Measurements from ENCODE around the gene KIF24. TPM values are rescaled to one million over a fixed set of nuclear protein-coding genes. Genes with fewer than 3 reads are reported as not detected.
"Not testable (repeated sequence)": the region's sequence is repeated elsewhere in the genome, so short reads cannot be mapped to it uniquely, and the experiment has no call there.

Gene KIF24
- total RNA-seq, 1 experiment from 2014 or later: 4.1 TPM

DNA sequence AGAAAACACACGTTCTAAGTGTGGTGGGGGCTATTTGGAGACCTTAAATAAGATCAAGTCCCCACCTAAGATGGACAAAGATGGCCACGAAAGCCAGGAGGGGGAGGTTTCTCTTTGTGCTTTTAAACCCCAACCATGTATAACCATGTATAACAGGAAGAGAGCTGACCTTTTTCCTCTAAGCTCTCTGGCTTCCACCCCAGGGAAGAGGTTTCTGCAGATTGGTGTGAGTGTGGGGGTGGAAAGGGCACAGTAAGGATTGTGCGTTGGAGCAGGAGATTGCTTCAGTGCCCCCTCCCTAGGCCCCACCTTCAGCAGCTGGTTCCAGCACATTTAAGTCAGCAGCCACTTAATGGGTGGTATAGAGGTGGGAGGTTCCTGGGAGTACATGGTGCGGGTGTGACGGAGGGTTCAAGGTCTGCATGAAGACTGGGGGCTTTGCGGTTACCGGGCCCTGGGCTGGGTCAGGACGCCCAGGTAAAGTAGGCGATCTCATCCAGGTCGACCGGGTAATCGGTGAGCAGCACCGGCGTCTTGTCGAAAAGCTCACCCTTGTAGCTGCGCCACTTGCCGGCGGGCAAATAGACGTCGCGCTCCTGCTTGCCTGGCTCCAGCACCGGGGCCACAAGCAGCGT is 41.4 kb upstream of the KIF24 start:
- DNase-seq (ENCODE audit: low read depth in 1 of 2, low spot score in 2 of 2): no peak
- Histone ChIP-seq H3K36me3 (no peaks in the 10 kb centered on the region), H3K4me1 (replicated peaks) (no peaks in the 10 kb centered on the region), H3K4me3 (no peak overlapping the region), H3K27ac (no peak overlapping the region), H3K27me3 (replicated peaks) (no peaks in the 10 kb centered on the region), H3K9me3 (replicated peaks) (no peaks in the 10 kb centered on the region)

DNA sequence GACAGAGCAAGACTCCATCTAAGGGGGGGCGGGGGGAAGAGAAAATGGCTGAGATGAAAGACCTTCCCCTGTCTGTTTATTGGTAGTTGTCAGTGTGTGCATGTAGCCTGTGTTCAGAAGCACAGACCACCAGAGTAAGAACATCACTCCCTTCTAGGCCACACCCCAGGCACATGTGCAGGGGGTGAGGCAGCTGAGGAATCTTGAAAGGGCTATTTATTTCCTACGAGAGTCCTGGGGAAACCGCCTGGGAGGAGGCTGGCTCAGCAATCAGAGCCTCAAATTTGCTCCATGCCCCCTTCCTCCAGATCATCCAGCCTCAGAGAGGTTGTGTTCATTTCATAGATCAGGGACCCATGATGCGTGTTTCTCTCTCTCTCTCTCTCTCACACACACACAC is 40.6 kb upstream of the KIF24 start:
- Histone ChIP-seq H3K9me3 (replicated peaks) (no peaks in the 10 kb centered on the region), H3K4me1 (replicated peaks) (no peaks in the 10 kb centered on the region), H3K27me3 (replicated peaks) (no peaks in the 10 kb centered on the region), H3K27ac (no peak overlapping the region), H3K4me3 (no peak overlapping the region), H3K36me3 (no peaks in the 10 kb centered on the region)
- no peak for DNase-seq (ENCODE audit: low read depth in 1 of 2, low spot score in 2 of 2)

DNA sequence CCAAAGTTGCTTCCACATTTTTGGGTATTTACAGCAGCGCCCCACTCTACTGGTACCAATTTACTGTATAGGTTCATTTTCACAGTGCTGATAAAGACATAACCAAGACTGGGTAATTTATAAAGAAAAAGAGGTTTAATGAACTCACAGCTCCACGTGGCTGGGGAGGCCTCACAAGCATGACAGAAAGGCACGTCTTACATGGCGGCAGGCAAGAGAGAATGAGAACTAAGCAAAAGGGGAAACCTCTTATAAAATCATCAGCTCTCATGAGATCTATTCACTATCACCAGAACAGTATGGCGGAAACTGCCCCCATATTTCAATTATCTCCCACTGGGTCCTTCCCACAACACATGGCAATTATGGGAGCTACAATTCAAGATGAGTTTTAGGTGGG is 39.7 kb upstream of the KIF24 start:
- not testable (repeated sequence) for H3K9me3 ChIP-seq (replicated peaks); H3K4me1 ChIP-seq (replicated peaks); H3K4me3 ChIP-seq; H3K36me3 ChIP-seq; H3K27me3 ChIP-seq (replicated peaks); DNase-seq (ENCODE audit: low read depth in 1 of 2, low spot score in 2 of 2); H3K27ac ChIP-seq

DNA sequence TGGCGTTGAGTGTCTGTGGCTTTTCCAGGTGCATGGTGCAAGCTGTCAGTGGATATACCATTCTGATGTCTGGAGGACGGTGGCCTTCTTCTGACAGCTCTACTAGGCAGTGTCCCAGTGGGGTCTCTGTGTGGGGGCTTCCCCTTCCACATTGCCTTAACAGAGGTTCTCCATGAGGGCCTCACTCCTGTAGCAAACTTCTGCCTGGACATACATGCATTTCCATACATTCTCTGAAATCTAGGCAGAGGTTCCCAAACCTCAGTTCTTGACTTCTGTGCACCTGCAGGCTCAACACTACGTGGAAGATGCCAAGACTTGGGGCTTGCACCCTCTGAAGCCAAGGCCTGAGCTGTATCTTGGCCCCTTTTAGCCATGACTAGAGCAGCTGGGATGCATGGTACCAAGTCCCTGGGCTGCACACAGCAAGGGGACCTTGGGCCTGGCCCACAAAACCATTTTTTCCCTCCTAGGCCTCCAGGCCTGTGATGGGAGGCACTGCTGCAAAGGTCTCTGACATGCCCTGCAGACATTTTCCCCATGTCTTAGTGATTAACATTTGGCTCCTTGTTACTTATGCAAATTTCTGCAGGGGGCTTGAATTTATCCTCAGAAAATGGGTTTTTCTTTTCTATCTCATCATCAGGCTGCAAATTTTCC is 38.8 kb upstream of the KIF24 start:
- H3K9me3 ChIP-seq (replicated peaks); H3K4me1 ChIP-seq (replicated peaks); H3K27me3 ChIP-seq (replicated peaks); H3K4me3 ChIP-seq; DNase-seq (ENCODE audit: low read depth in 1 of 2, low spot score in 2 of 2); H3K36me3 ChIP-seq; H3K27ac ChIP-seq: not testable (repeated sequence)

DNA sequence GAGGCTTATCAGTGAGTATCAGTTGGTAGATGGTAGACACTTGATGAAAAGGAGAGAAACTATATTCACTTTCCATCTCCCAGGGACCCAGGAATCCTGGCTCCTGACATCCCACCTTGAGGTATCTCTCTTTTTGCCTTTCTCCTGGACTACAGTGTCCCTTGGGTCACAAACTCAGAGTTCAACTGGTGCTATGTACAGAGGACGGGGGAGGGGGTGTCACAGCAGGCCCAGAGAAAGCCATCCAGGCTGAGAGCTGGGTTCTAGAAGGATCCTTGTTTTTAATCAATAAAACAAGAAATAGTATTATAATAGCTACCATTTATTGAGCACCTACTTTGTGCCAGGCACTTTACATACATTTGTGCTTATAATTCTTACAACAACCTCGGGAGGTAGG is 37.3 kb upstream of the KIF24 start:
- Histone ChIP-seq H3K4me3 (no peak overlapping the region), H3K27me3 (replicated peaks) (no peaks in the 10 kb centered on the region), H3K36me3 (no peaks in the 10 kb centered on the region), H3K9me3 (replicated peaks) (no peaks in the 10 kb centered on the region), H3K27ac (no peak overlapping the region), H3K4me1 (replicated peaks) (no peaks in the 10 kb centered on the region)
- DNase-seq (ENCODE audit: low read depth in 1 of 2, low spot score in 2 of 2): no peak

DNA sequence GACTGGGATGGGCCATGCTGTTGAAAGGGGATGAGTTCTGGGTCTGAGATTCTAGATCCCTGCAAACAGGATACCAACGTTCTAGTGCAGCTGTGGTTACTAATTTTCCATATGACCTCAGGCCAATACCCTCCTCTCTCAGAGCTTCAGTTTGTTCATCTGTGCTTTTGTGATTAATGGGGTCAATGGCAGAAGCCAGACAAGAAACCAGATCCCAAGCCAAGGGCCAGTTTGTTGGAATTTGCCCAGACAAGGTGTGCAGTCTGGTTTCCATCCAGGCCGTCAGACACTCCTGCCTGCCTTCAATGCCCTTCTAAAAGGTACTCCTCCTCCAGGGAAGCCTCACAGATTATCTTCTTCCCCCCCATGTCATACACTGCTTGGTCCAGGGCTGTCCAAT is 36.2 kb upstream of the KIF24 start:
- Histone ChIP-seq H3K4me3 (no peak overlapping the region), H3K9me3 (replicated peaks) (no peaks in the 10 kb centered on the region), H3K36me3 (no peaks in the 10 kb centered on the region), H3K27me3 (replicated peaks) (no peaks in the 10 kb centered on the region), H3K4me1 (replicated peaks) (no peaks in the 10 kb centered on the region), H3K27ac (no peak overlapping the region)
- DNase-seq (ENCODE audit: low read depth in 1 of 2, low spot score in 2 of 2): no peak

DNA sequence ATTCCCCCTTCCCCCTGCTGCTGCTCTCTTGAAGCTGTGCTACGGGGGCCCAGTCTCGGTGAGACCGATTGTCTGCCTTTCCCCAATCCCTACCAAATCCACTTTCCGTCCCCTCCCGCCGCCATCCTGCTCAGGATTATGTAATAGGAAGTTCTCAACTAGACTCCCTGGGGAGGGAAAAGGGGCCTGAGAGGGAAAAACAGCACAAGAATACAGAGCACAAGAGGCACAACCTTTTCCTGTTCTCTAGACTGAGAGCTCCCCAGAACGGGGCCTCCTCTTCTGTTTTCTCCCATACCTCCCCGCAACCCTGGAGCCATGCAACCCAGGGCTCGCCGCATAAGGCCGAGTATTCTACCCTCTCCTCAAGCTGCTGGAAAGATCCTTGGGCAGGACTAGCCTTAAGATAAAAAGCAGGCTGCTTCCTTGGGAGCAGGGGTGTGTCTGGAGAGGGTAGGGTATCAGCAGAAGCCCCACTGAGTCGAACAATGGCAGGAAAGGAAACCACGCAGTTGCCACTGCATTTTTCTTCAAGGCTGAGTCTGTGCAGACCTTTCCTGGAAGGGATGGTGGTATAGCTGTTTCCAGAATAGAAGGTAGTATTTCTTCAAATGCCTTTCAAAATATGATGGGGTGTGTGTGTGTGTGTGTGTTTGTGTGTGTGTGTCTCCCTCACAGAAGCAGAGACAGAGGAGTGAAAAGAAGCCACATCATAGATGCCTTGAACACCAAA is 34.7 kb upstream of the KIF24 start:
- Histone ChIP-seq H3K36me3 (no peaks in the 10 kb centered on the region), H3K27ac (no peak overlapping the region), H3K27me3 (replicated peaks) (no peaks in the 10 kb centered on the region), H3K4me1 (replicated peaks) (no peaks in the 10 kb centered on the region), H3K9me3 (replicated peaks) (no peaks in the 10 kb centered on the region), H3K4me3 (no peak overlapping the region)
- no peak for DNase-seq (ENCODE audit: low read depth in 1 of 2, low spot score in 2 of 2)

DNA sequence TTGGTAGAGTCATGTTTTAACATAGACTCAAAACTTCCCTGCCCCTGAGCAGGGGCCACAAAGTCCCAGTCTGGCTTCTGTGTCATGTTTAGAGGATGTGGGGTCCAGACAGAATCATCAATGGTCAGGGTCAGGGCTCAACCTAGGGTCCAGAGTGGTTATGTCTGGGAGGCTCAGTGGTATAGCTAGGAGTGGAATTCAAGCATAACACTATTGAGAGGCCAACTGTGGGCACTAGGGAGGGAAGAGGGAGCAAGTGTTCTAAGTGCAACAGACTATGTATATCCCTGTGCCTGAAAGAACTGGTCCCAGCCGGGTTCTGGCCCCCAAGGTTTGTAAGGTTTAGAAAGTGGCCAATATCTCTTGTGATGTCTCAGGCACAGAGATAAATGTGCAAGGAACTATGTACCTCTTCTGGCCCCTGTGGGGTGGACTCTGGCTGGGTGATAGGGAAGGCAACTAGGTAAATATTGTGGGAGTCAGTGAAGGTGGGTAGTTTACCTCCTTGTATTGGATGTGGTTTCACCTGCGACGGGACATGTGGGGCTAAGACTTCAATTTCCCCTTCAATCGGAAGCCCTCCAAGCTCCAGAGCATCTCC is 33.6 kb upstream of the KIF24 start:
- Histone ChIP-seq H3K4me3 (no peak overlapping the region), H3K36me3 (no peaks in the 10 kb centered on the region), H3K27ac (no peak overlapping the region), H3K9me3 (replicated peaks) (no peaks in the 10 kb centered on the region), H3K27me3 (replicated peaks) (no peaks in the 10 kb centered on the region), H3K4me1 (replicated peaks) (no peaks in the 10 kb centered on the region)
- no peak for DNase-seq (ENCODE audit: low read depth in 1 of 2, low spot score in 2 of 2)

DNA sequence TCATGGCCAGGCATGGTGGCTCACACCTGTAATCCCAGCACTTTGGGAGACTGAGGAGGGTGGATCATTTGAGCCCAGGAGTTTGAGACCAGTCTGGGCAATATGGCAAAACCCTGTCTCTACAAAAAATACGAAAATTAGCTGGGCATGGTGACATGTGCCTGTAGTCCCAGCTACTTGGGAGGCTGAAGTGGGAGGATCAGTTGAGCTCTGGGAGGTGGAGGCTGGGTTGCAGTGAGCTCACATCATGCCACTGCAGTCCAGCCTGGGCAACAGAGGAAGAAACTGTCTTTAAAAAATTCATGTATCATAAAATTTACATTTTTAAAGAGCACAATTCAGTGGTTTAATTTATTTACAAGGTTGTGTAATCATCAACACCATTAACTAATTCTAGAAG is 23.9 kb upstream of the KIF24 start:
- not testable (repeated sequence) for H3K4me1 ChIP-seq (replicated peaks); H3K27ac ChIP-seq; DNase-seq (ENCODE audit: low read depth in 1 of 2, low spot score in 2 of 2); H3K4me3 ChIP-seq; H3K36me3 ChIP-seq; H3K9me3 ChIP-seq (replicated peaks); H3K27me3 ChIP-seq (replicated peaks)

DNA sequence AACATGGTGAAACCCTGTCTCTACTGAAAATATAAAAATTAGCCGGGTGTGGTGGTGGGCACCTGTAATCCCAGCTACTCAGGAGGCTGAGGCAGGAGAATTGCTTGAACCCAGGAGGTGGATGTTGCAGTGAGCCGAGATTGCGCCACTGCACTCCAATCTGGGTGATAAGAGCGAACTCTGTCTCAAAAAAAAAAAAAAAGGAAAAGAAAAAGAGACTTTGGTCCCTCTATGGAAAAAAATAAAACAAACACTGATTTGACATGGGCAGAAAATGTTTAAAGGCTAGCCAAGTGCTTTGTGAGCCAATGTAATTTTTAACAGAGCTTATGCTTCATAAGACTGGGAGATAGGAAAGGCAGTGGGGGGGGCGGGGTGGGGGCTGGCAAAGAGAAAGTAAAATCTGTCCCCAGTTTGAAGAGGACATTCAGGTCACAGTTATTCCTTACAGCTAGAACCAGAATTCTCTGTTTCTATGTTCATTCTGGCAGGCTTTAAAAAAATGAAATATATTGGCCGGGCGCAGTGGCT is 23.1 kb upstream of the KIF24 start:
- not testable (repeated sequence) for H3K4me3 ChIP-seq; H3K4me1 ChIP-seq (replicated peaks); H3K27me3 ChIP-seq (replicated peaks); DNase-seq (ENCODE audit: low read depth in 1 of 2, low spot score in 2 of 2); H3K36me3 ChIP-seq; H3K27ac ChIP-seq; H3K9me3 ChIP-seq (replicated peaks)

DNA sequence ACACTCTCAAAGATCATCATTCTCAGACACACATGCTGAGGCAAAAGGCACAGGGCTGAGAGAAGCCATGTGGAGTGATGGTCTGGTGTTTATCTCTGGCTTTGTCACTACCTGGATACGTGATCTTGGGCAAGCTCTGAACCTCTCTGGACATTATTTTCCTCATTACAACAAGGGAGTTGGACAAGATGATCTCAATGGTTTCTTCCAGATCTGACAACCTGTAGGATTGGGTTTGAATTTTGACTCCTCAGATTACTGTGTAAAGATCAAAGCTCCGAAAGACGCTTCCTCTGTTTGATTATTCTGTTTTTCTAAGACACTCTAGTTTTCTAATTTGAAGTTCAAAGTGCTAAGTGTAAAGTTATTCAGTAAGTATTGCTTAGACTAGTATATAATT is 20.3 kb upstream of the KIF24 start:
- H3K4me1 ChIP-seq (replicated peaks): no peaks in the 10 kb centered on the region
- no peak overlapping the region for H3K27ac ChIP-seq
- H3K9me3 ChIP-seq (replicated peaks): no peaks in the 10 kb centered on the region
- no peak overlapping the region for H3K4me3 ChIP-seq
- H3K27me3 ChIP-seq (replicated peaks): no peaks in the 10 kb centered on the region
- H3K36me3 ChIP-seq: no peaks in the 10 kb centered on the region
- DNase-seq (ENCODE audit: low read depth in 1 of 2, low spot score in 2 of 2): no peak

DNA sequence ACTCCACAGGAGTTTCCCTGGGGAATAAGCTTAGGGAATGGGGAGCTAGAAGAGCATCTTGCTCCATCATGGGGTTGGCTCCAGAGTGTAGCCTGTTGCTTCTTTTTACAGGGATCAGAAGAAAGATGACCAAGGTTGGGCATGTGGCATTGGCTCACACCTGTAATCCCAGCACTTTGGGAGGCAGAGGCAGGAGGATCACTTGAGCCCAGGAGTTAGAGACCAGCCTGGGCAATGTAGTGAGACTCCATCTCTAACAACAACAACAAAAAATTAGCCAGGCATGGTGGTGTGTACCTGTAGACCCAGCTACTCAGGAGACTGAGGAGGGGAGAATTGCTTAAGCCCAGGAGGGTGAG is 18.7 kb upstream of the KIF24 start:
- Histone ChIP-seq H3K27me3 (replicated peaks) (no peaks in the 10 kb centered on the region), H3K36me3 (no peaks in the 10 kb centered on the region), H3K9me3 (replicated peaks) (no peaks in the 10 kb centered on the region), H3K4me1 (replicated peaks) (no peaks in the 10 kb centered on the region), H3K4me3 (no peak overlapping the region), H3K27ac (no peak overlapping the region)
- no peak for DNase-seq (ENCODE audit: low read depth in 1 of 2, low spot score in 2 of 2)

DNA sequence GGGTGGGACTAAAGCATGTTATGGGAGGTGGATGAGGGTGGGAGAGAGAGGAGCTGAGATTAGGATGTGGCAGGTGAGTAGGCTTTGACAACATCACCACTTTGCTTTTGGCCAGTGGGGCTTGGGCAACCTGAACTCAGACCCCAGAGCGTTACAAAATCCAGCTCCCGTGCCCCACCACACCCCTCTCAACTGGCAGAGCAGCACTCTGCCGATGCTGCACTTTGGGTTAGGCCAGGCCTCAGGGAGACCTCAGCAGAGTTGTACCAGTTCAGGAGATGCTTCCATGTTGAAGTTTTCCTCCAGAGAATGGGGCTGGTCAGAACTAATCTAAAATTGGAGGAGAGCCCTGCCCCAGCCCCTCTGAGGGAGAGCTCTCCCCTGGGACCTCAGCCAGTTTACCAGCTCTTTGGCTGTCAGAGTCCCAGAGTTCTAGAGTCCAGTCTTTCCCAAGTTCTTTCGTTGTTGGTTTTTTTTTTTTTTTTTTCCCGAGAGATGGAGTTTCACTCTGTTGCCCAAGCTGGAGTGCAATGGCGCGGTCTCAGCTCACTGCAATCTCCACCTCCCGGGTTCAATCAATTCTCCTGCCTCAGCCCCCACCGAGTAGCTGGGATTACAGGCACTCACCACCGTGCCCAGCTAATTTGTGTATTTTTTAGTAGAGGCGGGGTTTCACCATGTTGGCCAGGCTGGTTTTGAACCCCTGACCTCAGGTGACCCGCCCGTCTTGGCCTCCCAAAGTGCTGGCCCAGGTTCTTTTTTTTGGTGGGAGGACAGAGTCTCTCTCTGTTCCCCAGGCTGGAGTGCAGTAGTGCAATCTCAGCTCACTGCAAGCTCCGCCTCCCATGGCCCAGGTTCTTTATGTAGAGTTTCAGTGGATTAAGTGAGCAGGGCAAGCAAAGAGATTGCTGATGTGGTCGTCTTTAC is 18.1 kb upstream of the KIF24 start:
- no peak overlapping the region for H3K27ac ChIP-seq
- no peaks in the 10 kb centered on the region for H3K4me1 ChIP-seq (replicated peaks)
- DNase-seq (ENCODE audit: low read depth in 1 of 2, low spot score in 2 of 2): no peak
- H3K27me3 ChIP-seq (replicated peaks): no peaks in the 10 kb centered on the region
- no peak overlapping the region for H3K4me3 ChIP-seq
- no peaks in the 10 kb centered on the region for H3K36me3 ChIP-seq
- H3K9me3 ChIP-seq (replicated peaks): no peaks in the 10 kb centered on the region
